ENCODE results near the gene DAAM2. TPM values are rescaled to one million over a fixed set of nuclear protein-coding genes. Genes with fewer than 3 reads are reported as not detected.

Gene DAAM2
- polyA plus RNA-seq, 1 of the 3 experiments (the other 2 are of a cell fraction) = 0.20 TPM

DNA sequence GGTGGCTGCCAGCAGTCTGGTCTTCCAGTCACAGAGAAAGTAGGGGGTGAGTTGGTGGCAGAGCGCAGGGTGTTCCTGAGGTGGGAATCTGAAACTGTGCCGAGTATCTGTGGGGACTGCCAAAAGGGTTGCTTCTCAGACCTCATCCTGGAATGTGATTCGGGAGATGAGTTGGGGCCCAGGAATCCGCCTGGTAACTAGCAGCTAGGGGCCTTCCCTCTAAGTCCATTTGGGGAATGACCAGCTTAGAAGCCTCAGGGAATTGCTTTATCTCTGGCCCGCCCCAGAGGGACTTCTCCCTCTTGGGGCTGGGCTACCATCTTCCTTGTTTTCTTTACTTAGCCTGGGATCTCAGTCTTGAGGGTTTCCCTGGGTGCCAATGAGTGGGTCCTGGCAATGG lies 92.5 kb downstream of the DAAM2 start:
- Histone ChIP-seq H3K4me1 (ENCODE audit: control insufficient read depth in 1 of 2, insufficient read depth in 2 of 2, low read depth in 1 of 2, low read length in 1 of 2) (peaks cover 0 to 30% of the 10 kb centered on the region in 2 experiments; a peak in 2 of 4 replicates), H2AFZ (ENCODE audit: low read depth) (no peak overlapping the region)
- WGBS (ENCODE audit: low lambda C conversion rate) = 17% methylated on average over 3 of the region's 5 CpGs

DNA sequence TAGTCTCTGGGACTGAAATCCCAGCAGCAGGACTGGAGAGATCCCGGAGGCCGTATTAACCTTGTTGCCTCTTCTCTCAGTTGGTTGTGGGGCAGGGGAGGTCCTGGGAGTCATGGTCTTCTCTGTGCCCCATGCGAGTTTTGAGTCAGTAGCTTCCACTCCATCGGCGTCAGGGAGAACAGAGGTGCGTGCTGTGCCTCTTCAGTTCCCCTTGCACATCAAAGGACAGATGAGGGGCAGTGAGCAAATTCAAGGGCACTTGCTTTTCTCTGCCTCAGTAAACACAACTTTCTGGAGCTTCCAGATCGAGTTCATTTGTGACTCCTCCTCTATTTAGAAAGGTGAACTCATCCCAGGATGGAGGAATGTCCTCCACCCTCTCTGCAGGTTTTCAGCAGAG lies 93.5 kb downstream of the DAAM2 start:
- Histone ChIP-seq H4K20me1 (ENCODE audit: insufficient read depth) (no peaks in the 10 kb centered on the region), H3K79me2 (ENCODE audit: insufficient read depth) (no peaks in the 10 kb centered on the region), H2AFZ (ENCODE audit: low read depth) (no peak overlapping the region), H3K27ac (ENCODE audit: low read depth in 2 of 2, low read length in 1 of 2) (no peak overlapping the region), H3K27me3 (ENCODE audit: insufficient read depth) (no peaks in the 10 kb centered on the region), H3F3A (replicated peaks; ENCODE audit: insufficient read depth) (no peaks in the 10 kb centered on the region), H3K36me3 (replicated peaks in 1 of 2; ENCODE audit: control insufficient read depth in 1 of 2, insufficient read depth in 2 of 2, low read length in 1 of 2) (no peaks in the 10 kb centered on the region), H3K4me3 (ENCODE audit: low read depth in 2 of 2, low read length in 1 of 2) (no peak overlapping the region), H3K4me2 (no peak overlapping the region), H3K9me2 (no peaks in the 10 kb centered on the region), H3K4me1 (ENCODE audit: control insufficient read depth in 1 of 2, insufficient read depth in 2 of 2, low read depth in 1 of 2, low read length in 1 of 2) (peaks cover 0 to 30% of the 10 kb centered on the region in 2 experiments; a peak in 2 of 4 replicates), H3K9me3 (no peaks in the 10 kb centered on the region), H3K9ac (no peak overlapping the region)
- DNase-seq = no peak
- ChIA-PET POLR2A (no interaction called here), CTCF (no interaction called here)
- 60% methylated on average over 7 of the region's 7 CpGs for WGBS (ENCODE audit: low lambda C conversion rate)
- TF ChIP-seq EZH2phosphoT487 (IDR thresholded peaks at IDR 0.05; ENCODE audit: borderline replicate concordance, low read depth) (no peak), POLR2AphosphoS5 (IDR thresholded peaks at IDR 0.05; ENCODE audit: low read depth, low read length) (no peak), SMC3 (IDR thresholded peaks at IDR 0.05; ENCODE audit: low read depth, low read length) (no peak), GABPA (IDR thresholded peaks at IDR 0.05; ENCODE audit: low read depth) (no peak), TCF12 (IDR thresholded peaks at IDR 0.05) (no peak), FOSL2 (IDR thresholded peaks at IDR 0.05; ENCODE audit: borderline replicate concordance, low read depth) (no peak), RCOR1 (IDR thresholded peaks at IDR 0.05; ENCODE audit: low read length) (no peak), EP300 (IDR thresholded peaks at IDR 0.05; ENCODE audit: borderline replicate concordance in 1 of 2, low read depth in 1 of 2, low read length in 1 of 2) (no peak)
- TF ChIP-seq, protein P1, sequence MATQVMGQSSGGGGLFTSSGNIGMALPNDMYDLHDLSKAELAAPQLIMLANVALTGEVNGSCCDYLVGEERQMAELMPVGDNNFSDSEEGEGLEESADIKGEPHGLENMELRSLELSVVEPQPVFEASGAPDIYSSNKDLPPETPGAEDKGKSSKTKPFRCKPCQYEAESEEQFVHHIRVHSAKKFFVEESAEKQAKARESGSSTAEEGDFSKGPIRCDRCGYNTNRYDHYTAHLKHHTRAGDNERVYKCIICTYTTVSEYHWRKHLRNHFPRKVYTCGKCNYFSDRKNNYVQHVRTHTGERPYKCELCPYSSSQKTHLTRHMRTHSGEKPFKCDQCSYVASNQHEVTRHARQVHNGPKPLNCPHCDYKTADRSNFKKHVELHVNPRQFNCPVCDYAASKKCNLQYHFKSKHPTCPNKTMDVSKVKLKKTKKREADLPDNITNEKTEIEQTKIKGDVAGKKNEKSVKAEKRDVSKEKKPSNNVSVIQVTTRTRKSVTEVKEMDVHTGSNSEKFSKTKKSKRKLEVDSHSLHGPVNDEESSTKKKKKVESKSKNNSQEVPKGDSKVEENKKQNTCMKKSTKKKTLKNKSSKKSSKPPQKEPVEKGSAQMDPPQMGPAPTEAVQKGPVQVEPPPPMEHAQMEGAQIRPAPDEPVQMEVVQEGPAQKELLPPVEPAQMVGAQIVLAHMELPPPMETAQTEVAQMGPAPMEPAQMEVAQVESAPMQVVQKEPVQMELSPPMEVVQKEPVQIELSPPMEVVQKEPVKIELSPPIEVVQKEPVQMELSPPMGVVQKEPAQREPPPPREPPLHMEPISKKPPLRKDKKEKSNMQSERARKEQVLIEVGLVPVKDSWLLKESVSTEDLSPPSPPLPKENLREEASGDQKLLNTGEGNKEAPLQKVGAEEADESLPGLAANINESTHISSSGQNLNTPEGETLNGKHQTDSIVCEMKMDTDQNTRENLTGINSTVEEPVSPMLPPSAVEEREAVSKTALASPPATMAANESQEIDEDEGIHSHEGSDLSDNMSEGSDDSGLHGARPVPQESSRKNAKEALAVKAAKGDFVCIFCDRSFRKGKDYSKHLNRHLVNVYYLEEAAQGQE (IDR thresholded peaks at IDR 0.05; ENCODE audit: low read depth, low read length) = no peak
- TF ChIP-seq, protein P2, sequence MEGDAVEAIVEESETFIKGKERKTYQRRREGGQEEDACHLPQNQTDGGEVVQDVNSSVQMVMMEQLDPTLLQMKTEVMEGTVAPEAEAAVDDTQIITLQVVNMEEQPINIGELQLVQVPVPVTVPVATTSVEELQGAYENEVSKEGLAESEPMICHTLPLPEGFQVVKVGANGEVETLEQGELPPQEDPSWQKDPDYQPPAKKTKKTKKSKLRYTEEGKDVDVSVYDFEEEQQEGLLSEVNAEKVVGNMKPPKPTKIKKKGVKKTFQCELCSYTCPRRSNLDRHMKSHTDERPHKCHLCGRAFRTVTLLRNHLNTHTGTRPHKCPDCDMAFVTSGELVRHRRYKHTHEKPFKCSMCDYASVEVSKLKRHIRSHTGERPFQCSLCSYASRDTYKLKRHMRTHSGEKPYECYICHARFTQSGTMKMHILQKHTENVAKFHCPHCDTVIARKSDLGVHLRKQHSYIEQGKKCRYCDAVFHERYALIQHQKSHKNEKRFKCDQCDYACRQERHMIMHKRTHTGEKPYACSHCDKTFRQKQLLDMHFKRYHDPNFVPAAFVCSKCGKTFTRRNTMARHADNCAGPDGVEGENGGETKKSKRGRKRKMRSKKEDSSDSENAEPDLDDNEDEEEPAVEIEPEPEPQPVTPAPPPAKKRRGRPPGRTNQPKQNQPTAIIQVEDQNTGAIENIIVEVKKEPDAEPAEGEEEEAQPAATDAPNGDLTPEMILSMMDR (IDR thresholded peaks at IDR 0.05) = no peak
- TF ChIP-seq, protein P3, sequence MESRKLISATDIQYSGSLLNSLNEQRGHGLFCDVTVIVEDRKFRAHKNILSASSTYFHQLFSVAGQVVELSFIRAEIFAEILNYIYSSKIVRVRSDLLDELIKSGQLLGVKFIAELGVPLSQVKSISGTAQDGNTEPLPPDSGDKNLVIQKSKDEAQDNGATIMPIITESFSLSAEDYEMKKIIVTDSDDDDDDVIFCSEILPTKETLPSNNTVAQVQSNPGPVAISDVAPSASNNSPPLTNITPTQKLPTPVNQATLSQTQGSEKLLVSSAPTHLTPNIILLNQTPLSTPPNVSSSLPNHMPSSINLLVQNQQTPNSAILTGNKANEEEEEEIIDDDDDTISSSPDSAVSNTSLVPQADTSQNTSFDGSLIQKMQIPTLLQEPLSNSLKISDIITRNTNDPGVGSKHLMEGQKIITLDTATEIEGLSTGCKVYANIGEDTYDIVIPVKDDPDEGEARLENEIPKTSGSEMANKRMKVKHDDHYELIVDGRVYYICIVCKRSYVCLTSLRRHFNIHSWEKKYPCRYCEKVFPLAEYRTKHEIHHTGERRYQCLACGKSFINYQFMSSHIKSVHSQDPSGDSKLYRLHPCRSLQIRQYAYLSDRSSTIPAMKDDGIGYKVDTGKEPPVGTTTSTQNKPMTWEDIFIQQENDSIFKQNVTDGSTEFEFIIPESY (IDR thresholded peaks at IDR 0.05; ENCODE audit: borderline replicate concordance, low read depth) = no peak
- TF ChIP-seq, protein P4, sequence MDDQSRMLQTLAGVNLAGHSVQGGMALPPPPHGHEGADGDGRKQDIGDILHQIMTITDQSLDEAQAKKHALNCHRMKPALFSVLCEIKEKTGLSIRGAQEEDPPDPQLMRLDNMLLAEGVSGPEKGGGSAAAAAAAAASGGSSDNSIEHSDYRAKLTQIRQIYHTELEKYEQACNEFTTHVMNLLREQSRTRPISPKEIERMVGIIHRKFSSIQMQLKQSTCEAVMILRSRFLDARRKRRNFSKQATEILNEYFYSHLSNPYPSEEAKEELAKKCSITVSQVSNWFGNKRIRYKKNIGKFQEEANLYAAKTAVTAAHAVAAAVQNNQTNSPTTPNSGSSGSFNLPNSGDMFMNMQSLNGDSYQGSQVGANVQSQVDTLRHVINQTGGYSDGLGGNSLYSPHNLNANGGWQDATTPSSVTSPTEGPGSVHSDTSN (IDR thresholded peaks at IDR 0.05) = no peak

More for the DNA sequence above, 92.5 kb downstream of the DAAM2 start:
- H3K4me2 ChIP-seq = no peak overlapping the region
- no peaks in the 10 kb centered on the region for H4K20me1 ChIP-seq (ENCODE audit: insufficient read depth)
- H3K27me3 ChIP-seq (ENCODE audit: insufficient read depth) = no peaks in the 10 kb centered on the region
- H3K9me3 ChIP-seq = no peaks in the 10 kb centered on the region
- 0 out of 4 replicates have a peak overlapping the region, but pooled peaks of 1 of the 2 experiments have one; percentile 20 for H3K27ac ChIP-seq (ENCODE audit: low read depth in 2 of 2, low read length in 1 of 2)
- DNase-seq = no peak
- no peak overlapping the region for H3K4me3 ChIP-seq (ENCODE audit: low read depth in 2 of 2, low read length in 1 of 2)
- H3K79me2 ChIP-seq (ENCODE audit: insufficient read depth) = no peaks in the 10 kb centered on the region
- no peaks in the 10 kb centered on the region for H3F3A ChIP-seq (replicated peaks; ENCODE audit: insufficient read depth)
- no peak for TF ChIP-seq NRF1 (IDR thresholded peaks at IDR 0.05; ENCODE audit: low read depth, low read length)
- no peak for TF ChIP-seq RXRA (IDR thresholded peaks at IDR 0.05; ENCODE audit: borderline replicate concordance, low read depth)
- no peak for TF ChIP-seq CHD2 (IDR thresholded peaks at IDR 0.05; ENCODE audit: low read length, partially characterized antibody)
- TF ChIP-seq FOXJ3 (CRISPR knock-in tag; IDR thresholded peaks at IDR 0.05) = no peak
- no peak for TF ChIP-seq SMC3 (IDR thresholded peaks at IDR 0.05; ENCODE audit: low read depth, low read length)
- no peak for TF ChIP-seq YY1 (IDR thresholded peaks at IDR 0.05; ENCODE audit: low read depth)
- TF ChIP-seq TCF12 (IDR thresholded peaks at IDR 0.05) = no peak
- no peak for TF ChIP-seq FOXM1 (IDR thresholded peaks at IDR 0.05; ENCODE audit: low read depth)
- TF ChIP-seq RAD21 (IDR thresholded peaks at IDR 0.05; ENCODE audit: low read length) = no peak
- TF ChIP-seq RFX5 (IDR thresholded peaks at IDR 0.05; ENCODE audit: low read length) = no peak
- no peak for TF ChIP-seq ELF1 (IDR thresholded peaks at IDR 0.05)
- no peak for TF ChIP-seq POLR2AphosphoS5 (IDR thresholded peaks at IDR 0.05; ENCODE audit: low read depth, low read length)
- no peak for TF ChIP-seq GABPA (IDR thresholded peaks at IDR 0.05; ENCODE audit: low read depth)
- no peak for TF ChIP-seq MXI1 (IDR thresholded peaks at IDR 0.05; ENCODE audit: low read depth, low read length)
- TF ChIP-seq, protein P5, sequence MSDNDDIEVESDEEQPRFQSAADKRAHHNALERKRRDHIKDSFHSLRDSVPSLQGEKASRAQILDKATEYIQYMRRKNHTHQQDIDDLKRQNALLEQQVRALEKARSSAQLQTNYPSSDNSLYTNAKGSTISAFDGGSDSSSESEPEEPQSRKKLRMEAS (IDR thresholded peaks at IDR 0.05; ENCODE audit: low read depth) = no peak
- no peak for TF ChIP-seq TAF1 (IDR thresholded peaks at IDR 0.05; ENCODE audit: borderline replicate concordance, low read depth, low read length)
- TF ChIP-seq EP300 (IDR thresholded peaks at IDR 0.05; ENCODE audit: borderline replicate concordance in 1 of 2, low read depth in 1 of 2, low read length in 1 of 2) = no peak
- TF ChIP-seq MEF2A (IDR thresholded peaks at IDR 0.05; ENCODE audit: borderline replicate concordance, low read depth) = no peak
- ChIA-PET CTCF (interaction anchor here (1.0 kb wide), 2 partner anchors 20 to 507 kb away, joined by 3 read pairs; no protein-coding TSS in a partner anchor), POLR2A (no interaction called here)
- no peak overlapping the region for H3K9ac ChIP-seq
- H3K9me2 ChIP-seq = no peaks in the 10 kb centered on the region
- no peaks in the 10 kb centered on the region for H3K36me3 ChIP-seq (replicated peaks in 1 of 2; ENCODE audit: control insufficient read depth in 1 of 2, insufficient read depth in 2 of 2, low read length in 1 of 2)
